GM23248 (cell line): ENCODE results near the gene NRF1. TPM values are rescaled to one million over a fixed set of nuclear protein-coding genes. Genes with fewer than 3 reads are reported as not detected.

Experiments
- DNase-seq: peaks from one replicate; pipeline ENCODE4 v3.0.0-alpha.2; 2015
- H2AFZ ChIP-seq: fragments of 200-600 bp; sonication (generic); 2 replicates; pipeline ENCODE4 v1.6.1; 2016; ENCODE audit warnings: antibody characterized with exemption
- H3F3A ChIP-seq: fragments of 200-600 bp; sonication (generic); 2 replicates; pipeline ENCODE4 v1.6.1; 2016; ENCODE audit warnings: mild to moderate bottlenecking, antibody characterized with exemption, mixed run types; ENCODE audit not compliant: insufficient read depth
- H3K27ac ChIP-seq: fragments of 200-600 bp; sonication (generic); 2 replicates; pipeline ENCODE4 v1.5.1; 2016; ENCODE audit warnings: mild to moderate bottlenecking
- H3K27me3 ChIP-seq: fragments of 200-600 bp; sonication (generic); replicated peaks from 2 replicates; pipeline ENCODE4 v1.6.1; 2016; ENCODE audit warnings: mild to moderate bottlenecking; ENCODE audit not compliant: insufficient read depth
- H3K36me3 ChIP-seq: fragments of 200-600 bp; sonication (generic); 2 replicates; pipeline ENCODE4 v1.6.1; 2016; ENCODE audit warnings: low read depth, mild to moderate bottlenecking
- H3K4me1 ChIP-seq: fragments of 200-600 bp; sonication (generic); 2 replicates; pipeline ENCODE4 v1.6.1; 2016; ENCODE audit warnings: mild to moderate bottlenecking; ENCODE audit not compliant: insufficient read depth
- H3K4me2 ChIP-seq: fragments of 200-600 bp; sonication (generic); one replicate; pipeline ENCODE4 v1.6.1; 2016; ENCODE audit warnings: mild to moderate bottlenecking; ENCODE audit not compliant: unreplicated experiment
- H3K4me3 ChIP-seq: fragments of 200-600 bp; sonication (generic); 2 replicates; pipeline ENCODE4 v1.5.1; 2016; ENCODE audit warnings: mild to moderate bottlenecking
- H3K79me2 ChIP-seq: fragments of 200-600 bp; sonication (generic); 2 replicates; pipeline ENCODE4 v1.6.1; 2016; ENCODE audit warnings: mild to moderate bottlenecking; ENCODE audit not compliant: insufficient read depth
- H3K9ac ChIP-seq: fragments of 200-600 bp; sonication (generic); 2 replicates; pipeline ENCODE4 v1.6.1; 2016; ENCODE audit warnings: mild to moderate bottlenecking
- H3K9me2 ChIP-seq: fragments of 200-600 bp; sonication (generic); 2 replicates; pipeline ENCODE4 v1.6.1; 2016; ENCODE audit warnings: mixed run types, mild to moderate bottlenecking, moderate library complexity; ENCODE audit not compliant: insufficient read depth
- H3K9me3 ChIP-seq: fragments of 200-600 bp; sonication (generic); one replicate; pipeline ENCODE4 v1.6.1; 2017; ENCODE audit warnings: low read depth
- H4K20me1 ChIP-seq: fragments of 200-600 bp; sonication (generic); 2 replicates; pipeline ENCODE4 v1.6.0; 2016; ENCODE audit not compliant: insufficient read depth
- EZH2 ChIP-seq: fragments of 200-600 bp; sonication (generic); IDR thresholded peaks from 2 replicates; pipeline ENCODE4 v1.6.1; 2018; ENCODE audit warnings: antibody characterized with exemption, mild to moderate bottlenecking; ENCODE audit not compliant: insufficient read depth, poor library complexity, severe bottlenecking
- EZH2phosphoT487 ChIP-seq: fragments of 200-600 bp; sonication (generic); IDR thresholded peaks from 2 replicates; pipeline ENCODE4 v1.6.1; 2018; ENCODE audit warnings: antibody characterized with exemption, moderate library complexity, mild to moderate bottlenecking, low read depth; ENCODE audit not compliant: insufficient read depth
- WGBS, 2 experiments: methylation state at CpG; one replicate each; pipeline ENCODE4 v1.1.6; 2015 to 2017; ENCODE audit warnings: low lambda C conversion rate in 2 of 2, low coverage in 1 of 2; ENCODE audit errors: missing lambda C conversion rate in 2 of 2; 5-methylcytosine and 5-hydroxymethylcytosine counted together
- in situ Hi-C: fragments of 300-500 bp; cut with MboI; formaldehyde crosslinking; loops from 2 replicates; pipeline ENCODE4 v1.15.0; 2020
- polyA plus RNA-seq: library from polyadenylated mRNA; unstranded; fragments of >200 nt; fragmentation: Nextera tagmentation; extraction: Ambion mirVana; gene quantifications from 2 replicates; pipeline ENCODE4 v1.2.1, GENCODE V29; 2016
- total RNA-seq: library from RNA; depleted of rRNA; stranded (reverse); fragments of >200 nt; shearing (Covaris generic); gene quantifications from 2 replicates; pipeline ENCODE4 v1.2.3, GENCODE V29; 2014

Gene NRF1
- total and polyA plus RNA-seq, 2 experiments from 2014 or later = 3.5 to 11.1 TPM

GRCh38 chr7:129676017-129676897, 64.7 kb downstream of the NRF1 start:
- peaks cover 24% of the 10 kb centered on the region for H3K36me3 ChIP-seq
- peaks cover 7% of the 10 kb centered on the region; the same call in 1 of the 2 replicates for H3K4me1 ChIP-seq
- no peaks in the 10 kb centered on the region for H3K9me3 ChIP-seq
- DNase-seq = no peak
- no peak overlapping the region for H2AFZ ChIP-seq
- in situ Hi-C loops = no loop called here
- WGBS, 2 experiments = 97 to 99% methylated on average over 7 of the region's 7 CpGs
- H3F3A ChIP-seq = peaks cover 4% of the 10 kb centered on the region; the same call in 1 of the 2 replicates
- H3K79me2 ChIP-seq = no peaks in the 10 kb centered on the region
- no peaks in the 10 kb centered on the region for H4K20me1 ChIP-seq
- no peak overlapping the region for H3K27ac ChIP-seq
- no peak overlapping the region for H3K9ac ChIP-seq
- TF ChIP-seq EZH2phosphoT487 = no peak
- TF ChIP-seq EZH2 = no peak
- no peaks in the 10 kb centered on the region for H3K9me2 ChIP-seq
- H3K4me3 ChIP-seq = no peak overlapping the region
- H3K27me3 ChIP-seq = no peaks in the 10 kb centered on the region
- H3K4me2 ChIP-seq = no peak overlapping the region

DNA sequence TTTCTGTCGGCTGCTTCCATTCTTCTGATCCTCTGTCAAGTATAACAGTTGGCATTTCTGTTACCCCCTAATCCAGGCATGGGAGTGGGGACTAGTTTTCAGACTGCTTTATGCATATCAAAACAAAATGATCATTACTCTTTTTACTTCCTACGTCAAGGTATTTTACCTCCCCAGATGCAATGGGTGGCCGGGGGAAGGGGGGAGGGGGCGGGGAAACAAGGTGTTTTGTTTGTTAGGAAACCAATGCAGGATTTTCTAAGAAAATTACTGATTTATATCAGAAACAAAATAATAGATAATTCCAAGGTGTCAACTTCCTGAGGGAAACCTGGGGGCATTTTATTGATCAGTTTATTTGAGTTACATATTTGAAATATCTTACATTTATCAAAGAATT, 66.3 kb downstream of the NRF1 start:
- Histone ChIP-seq H3K27me3 (no peaks in the 10 kb centered on the region), H4K20me1 (no peaks in the 10 kb centered on the region), H3K4me3 (no peak overlapping the region), H3K9ac (no peak overlapping the region), H3K4me2 (no peak overlapping the region), H3K27ac (no peak overlapping the region), H3K79me2 (no peaks in the 10 kb centered on the region), H3K4me1 (peaks cover 7% of the 10 kb centered on the region; the same call in 1 of the 2 replicates), H3F3A (peaks cover 4% of the 10 kb centered on the region; the same call in 1 of the 2 replicates), H3K36me3 (peaks cover 24% of the 10 kb centered on the region), H2AFZ (no peak overlapping the region), H3K9me3 (no peaks in the 10 kb centered on the region), H3K9me2 (no peaks in the 10 kb centered on the region)
- no peak for TF ChIP-seq EZH2phosphoT487
- TF ChIP-seq EZH2 = no peak
- 96 to 97% methylated on average over 4 of the region's 4 CpGs for WGBS, 2 experiments
- DNase-seq = no peak
- in situ Hi-C loops = no loop called here

DNA sequence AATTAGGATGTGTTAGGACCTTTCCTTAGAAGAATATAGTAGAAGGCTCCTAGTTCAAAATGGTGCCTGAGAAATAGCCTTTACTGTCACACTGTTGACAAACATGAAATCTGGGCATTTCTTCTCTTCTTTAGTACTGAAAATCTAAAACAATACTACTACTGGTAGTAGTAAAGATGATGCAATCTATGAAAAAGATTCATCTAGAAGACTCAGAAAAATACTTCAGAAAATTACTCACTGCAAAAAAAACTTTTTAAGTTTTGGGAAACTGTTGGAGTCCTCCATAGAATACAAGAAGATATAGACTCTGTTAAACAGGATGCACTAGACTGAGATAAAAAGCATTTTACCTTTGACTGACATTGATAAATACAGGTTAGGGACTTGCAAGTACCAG, 67.1 kb downstream of the NRF1 start:
- no peak overlapping the region for H3K27ac ChIP-seq
- H4K20me1 ChIP-seq = no peaks in the 10 kb centered on the region
- H3K36me3 ChIP-seq = peaks cover 24% of the 10 kb centered on the region
- peaks cover 7% of the 10 kb centered on the region; the same call in 1 of the 2 replicates for H3K4me1 ChIP-seq
- no peaks in the 10 kb centered on the region for H3K9me3 ChIP-seq
- no peaks in the 10 kb centered on the region for H3K9me2 ChIP-seq
- no peaks in the 10 kb centered on the region for H3K27me3 ChIP-seq
- in situ Hi-C loops = no loop called here
- peak overlapping the region; percentile 42 for H2AFZ ChIP-seq
- DNase-seq = peak; percentile 35
- no peak overlapping the region for H3K4me3 ChIP-seq
- no peak overlapping the region for H3K9ac ChIP-seq
- no peaks in the 10 kb centered on the region for H3K79me2 ChIP-seq
- TF ChIP-seq EZH2 (no peak), EZH2phosphoT487 (no peak)
- peak overlapping the region; percentile 9 for H3K4me2 ChIP-seq
- H3F3A ChIP-seq = peaks cover 4% of the 10 kb centered on the region; the same call in 1 of the 2 replicates

DNA sequence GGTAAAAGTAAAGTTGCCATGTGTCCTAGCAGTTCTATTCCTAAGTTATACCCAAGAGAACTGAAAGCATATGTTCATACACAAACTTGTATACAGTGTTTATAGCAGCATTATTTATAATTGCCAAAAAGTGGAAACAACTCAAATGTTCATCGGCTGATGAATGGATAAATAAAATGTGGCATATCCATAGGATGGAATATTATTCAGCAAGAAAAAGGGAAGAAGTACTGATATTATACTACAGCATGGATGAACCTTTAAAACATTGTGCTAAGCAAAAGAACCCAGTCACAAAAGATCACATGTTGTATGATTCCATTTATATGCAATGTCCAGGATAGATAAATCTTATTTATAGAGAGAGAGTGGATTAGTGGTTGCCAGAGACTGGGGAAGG, 68.9 kb downstream of the NRF1 start:
- TF ChIP-seq EZH2phosphoT487 (no peak), EZH2 (no peak)
- Histone ChIP-seq H3F3A (peaks cover 4% of the 10 kb centered on the region; the same call in 1 of the 2 replicates), H3K9ac (no peak overlapping the region), H3K27me3 (no peaks in the 10 kb centered on the region), H3K36me3 (peaks cover 9% of the 10 kb centered on the region), H4K20me1 (no peaks in the 10 kb centered on the region), H3K4me1 (peaks cover 7% of the 10 kb centered on the region; the same call in 1 of the 2 replicates), H3K9me2 (no peaks in the 10 kb centered on the region), H2AFZ (no peak overlapping the region), H3K79me2 (no peaks in the 10 kb centered on the region), H3K4me3 (no peak overlapping the region), H3K27ac (no peak overlapping the region), H3K4me2 (no peak overlapping the region), H3K9me3 (no peaks in the 10 kb centered on the region)
- in situ Hi-C loops = loop anchor here (10.0 kb wide), 1 partner anchor 134 kb away; no protein-coding TSS in a partner anchor
- WGBS, 2 experiments = 95 to 96% methylated on average over 1 of the region's 1 CpG
- DNase-seq = no peak
